Activated naive CD4-positive, alpha-beta T cell treated with Interleukin-2 at 50 U/mL for 16 hours (primary cell): ENCODE measurements around the gene ITIH3.

Source experiments
- DNase-seq: peaks from one replicate; pipeline ENCODE4 v3.0.0-alpha.2; 2020

ITIH3 gene

DNA sequence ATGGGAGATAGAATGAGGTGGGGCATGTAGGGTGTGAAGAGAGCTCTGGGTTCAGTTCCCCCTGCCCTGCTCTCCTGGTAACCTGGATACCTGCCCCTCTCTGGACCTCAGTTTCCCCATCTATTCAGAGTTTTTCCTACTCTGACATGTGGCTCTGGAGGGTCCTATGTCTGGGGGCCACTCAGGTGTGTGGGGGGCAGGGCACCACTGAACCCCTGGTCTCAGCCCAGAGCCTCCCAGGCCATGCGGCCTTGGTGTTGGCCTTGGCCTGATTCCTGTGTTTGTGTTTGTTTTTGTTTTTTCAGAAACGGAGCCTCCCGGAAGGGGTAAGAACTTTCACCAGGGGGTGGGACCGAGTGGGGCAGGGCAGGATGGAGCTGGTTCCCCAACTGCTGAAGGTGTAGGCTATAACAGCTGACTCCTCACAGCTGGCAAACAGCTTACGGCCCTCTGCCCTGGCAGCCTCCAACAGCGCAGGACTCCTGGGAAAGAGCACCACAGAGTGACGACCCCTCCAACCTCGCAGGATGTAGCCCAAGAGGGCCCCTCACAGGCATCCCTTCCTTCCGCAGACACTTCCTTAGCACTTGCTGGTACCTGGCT, 803 bp downstream of the ITIH3 start:
- DNase-seq = no peak

DNA sequence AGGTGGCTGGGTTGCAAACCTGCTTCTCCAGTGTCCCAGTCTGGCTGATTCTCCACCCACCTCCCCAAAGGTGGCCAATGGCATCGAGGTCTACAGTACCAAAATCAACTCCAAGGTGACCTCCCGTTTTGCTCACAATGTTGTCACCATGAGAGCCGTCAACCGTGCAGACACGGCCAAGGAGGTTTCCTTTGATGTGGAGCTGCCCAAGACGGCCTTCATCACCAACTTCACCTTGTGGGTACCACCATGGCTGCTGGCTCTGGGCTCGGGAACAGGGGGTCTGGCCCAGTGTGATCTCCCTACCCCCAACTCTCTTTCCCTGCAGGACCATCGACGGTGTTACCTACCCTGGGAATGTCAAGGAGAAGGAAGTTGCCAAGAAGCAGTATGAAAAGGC, 1.8 kb downstream of the ITIH3 start:
- DNase-seq = no peak

DNA sequence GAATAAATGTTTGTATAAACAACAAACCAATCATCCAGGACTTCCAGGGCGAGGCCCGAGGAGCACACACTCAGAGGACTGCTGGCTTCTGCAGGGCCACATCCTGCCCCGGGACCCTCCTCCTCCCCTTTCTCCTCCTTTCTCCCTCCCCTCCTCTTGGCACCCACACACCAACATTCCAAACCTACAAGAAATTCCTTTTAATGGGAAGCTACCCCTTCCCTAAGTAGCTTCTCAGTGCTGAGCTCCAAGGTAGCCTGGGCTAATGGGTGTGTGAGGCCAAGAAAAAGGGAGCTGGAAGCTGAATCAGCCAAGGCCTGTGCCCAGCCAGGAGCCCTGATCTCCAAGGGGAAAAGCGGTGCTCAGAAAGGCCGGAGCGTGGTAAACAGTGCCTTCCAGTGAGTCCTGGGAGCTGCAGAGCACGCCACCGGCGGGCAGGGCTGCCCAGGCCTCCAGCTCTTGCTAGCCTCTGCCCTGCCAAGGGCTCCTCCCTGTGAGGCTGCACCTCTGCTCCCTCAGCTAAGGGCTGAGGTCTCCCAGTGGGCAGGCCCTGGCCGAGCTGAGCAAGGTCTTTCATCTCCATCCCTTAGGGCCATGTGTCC, 3.9 kb downstream of the ITIH3 start:
- DNase-seq = no peak

DNA sequence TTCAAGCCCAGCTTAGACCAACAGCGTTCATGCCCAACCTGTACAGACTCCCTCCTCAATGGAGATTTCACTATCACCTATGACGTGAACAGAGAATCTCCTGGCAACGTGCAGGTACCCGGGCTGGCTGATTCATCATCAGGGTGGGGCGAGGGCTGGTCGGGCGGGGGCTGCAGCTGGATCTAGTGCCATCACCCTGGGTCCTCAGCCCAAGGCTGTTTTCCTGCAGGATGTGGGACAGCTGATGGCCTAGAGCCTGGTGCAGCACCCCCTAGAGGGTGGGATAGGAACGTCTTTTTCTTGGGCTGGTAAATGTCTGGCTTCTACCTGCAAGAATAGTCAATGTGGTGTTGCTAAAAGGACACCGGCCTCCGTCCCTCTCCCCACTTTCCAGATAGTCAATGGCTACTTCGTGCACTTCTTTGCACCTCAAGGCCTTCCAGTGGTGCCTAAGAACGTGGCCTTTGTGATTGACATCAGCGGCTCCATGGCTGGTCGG, 4.4 kb downstream of the ITIH3 start:
- DNase-seq = no peak

DNA sequence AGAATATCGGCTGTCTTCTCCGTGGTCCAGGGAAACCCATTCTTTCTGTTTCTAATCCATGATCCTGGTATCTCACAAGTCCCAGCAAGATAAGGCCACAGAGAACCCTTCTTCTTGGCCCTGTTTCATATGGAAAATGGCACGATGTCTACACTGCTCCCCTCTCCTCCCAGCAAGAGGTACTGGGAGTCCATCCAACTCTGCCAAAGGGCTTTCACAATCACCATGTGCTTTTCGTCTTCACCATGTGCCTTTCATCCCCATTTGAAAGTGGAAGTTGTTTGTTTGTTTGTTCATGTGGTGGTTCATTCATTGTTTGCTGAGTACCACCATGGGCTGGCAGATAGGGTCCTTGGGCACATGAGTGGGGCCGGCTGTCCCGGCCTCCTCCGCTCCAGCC, 5.5 kb downstream of the ITIH3 start:
- DNase-seq = no peak

DNA sequence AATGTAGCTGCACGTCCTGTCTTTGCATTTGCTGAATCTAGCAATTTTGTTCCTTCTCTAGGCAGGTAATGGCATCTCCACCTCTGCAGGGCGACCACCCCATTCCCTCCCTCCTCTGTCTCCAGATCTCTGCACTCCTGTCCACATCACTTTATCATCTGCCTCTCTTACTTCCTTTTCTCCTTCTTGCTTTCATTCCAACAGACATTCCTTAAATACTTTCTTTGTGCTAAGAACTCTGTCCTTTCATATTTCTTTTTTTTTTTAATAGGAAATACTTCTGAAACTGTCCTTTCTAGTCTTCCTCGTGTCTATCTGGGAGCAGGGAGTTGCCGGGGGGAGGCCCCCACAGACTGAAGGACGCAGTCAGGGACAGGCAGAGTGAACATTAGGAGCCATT, 7.2 kb downstream of the ITIH3 start:
- no peak for DNase-seq

DNA sequence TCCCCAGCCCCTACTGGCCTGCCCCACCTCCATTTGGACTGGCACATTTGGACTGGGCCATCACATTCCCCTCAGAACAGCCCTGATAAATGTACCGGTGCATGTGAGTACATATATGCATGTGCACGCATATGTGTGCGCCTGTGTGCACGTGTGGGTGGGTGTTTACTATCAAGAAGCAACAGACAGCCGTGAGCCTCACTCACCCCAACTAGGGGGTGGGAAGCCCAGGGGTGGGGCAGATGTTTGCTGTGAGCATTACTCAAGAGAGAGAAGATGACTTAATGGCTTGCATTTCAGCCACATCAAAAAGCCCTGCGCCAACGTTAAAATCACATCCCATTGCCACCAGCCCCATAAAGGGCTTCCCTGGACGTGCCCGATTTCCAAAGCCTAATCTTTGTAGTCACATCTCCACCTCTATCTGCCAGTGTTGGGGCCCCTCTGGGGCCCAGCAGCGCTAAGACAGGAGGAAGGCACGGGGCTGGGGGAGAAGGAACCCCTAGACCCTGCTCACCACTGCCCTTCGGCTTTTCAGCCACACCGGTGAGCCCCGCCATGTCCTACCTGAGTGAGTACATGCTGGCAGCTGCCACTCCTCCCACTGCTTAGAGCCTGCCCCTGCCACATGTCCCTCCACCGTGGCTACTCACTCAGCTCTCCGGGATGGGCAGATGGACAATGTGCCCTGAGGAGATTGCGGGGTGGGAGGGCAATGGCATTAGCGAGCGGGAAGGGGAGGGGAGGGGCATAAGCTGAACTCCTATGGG, 10.9 kb downstream of the ITIH3 start:
- no peak for DNase-seq

DNA sequence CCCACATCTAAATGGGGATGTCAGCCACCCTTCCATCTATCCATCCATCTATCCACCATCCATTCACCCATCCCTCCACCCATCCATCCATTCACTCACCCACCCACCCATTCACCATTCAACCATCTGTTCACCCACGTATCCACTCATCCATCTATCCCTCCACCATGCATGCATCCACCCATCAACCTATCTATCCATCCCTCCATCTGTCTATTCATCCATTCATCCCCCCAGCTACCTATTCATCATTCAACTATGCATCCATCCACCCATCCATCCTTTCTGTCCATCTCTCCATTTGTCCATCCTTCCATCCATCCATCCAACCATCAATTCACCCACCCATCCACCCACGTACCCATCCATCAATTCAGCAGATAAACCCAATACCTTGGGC, 14.6 kb downstream of the ITIH3 start:
- DNase-seq = no peak

DNA sequence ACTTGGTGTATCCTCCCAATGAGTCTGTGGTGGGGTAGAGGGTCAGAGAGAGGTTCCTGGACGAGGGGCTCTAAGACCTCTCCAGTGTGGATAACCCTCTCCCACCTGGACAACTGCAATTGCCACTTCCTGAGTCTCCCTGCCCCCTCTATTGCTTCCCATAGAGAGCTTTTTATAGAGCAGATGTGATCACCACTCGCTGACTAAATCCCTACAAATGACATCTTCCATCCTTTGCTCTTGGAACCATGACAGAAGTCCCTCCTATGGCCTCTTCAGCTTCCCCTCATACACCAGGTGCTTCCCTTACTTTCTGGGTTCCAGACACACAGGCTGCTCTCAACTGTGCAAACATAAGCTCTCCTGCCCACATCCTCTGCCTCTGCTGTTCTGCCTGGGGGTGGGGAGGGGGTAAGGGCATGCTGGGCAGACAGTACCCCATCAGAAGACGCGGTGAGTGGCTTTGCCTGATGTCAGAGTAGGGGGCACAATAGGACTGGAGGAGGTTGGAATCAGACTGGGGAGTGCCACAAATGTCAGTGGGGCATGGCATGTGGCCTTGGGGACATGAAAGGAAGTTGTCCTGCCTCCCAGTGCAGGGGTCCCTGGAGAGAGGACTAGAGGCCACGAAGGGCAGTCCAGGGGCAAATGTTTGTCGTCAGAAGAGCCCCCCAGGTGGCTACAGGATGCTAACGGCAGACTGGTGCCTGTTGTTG, 15.2 kb downstream of the ITIH3 start:
- no peak for DNase-seq

DNA sequence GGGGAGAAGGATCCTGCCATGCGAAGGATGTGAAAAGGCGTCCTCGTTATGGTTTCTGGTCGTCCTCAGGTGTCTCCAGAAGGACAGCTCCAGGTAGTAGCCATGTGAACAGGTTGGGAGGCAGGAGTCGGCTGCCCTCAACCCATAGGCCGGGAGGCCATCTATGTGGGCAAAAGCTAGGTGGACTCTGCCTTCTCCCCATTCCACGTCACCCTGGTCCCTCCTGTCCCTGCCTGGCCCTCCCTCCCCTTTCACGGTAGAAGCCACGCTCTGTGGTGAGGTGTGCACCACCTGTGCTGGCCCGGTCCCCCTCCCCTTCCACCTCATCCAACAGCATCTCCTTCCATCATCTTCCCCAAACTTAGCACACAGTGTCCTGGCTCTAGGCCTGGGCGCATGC, 16.3 kb downstream of the ITIH3 start:
- no peak for DNase-seq

DNA sequence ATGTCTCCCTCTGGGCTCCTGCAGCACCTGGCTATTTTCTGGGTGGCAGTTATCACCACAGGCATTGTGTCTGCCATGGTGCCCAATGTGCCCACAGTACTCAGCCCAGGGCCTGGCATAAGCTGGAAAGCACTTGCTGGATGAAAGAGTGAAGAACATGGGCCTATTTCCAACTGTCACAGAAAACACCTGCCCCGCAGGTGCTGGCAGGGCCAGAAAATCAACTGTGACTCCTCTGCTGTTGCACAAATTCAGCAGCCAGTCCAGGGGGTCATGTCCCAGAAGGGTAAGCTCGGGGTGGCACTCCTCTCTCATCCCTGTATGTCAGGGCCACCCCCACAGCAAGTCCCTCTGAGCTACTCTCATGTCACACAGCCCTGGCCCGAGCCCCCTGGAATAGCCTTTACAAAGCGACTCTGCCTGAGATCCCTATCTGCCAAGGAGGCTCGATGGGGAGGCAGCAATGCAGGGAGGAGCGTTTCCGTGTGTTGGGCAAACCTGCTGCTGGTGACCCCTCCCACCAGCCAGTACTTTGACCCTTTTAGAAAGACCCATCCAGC, 16.9 kb downstream of the ITIH3 start:
- DNase-seq = no peak

DNA sequence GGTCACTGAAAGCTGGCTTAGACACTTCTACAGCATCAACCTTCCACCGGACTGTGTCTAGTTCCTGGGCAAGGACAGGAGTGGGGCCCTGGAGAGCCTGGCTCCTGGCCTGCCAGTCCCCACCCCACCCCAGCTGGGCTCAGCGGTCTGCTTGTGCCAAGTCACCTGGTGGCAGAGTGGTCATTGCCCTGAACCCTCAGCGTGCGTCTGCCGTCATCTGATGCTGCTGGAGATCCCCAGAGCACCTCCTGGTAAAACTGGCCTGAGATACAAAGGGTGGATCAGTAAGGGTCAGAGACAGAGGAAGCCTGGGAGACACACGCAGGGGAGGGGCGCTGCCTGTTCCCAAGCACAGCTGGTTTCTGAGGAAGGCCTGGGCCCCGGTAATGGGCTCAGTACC, 19.2 kb downstream of the ITIH3 start:
- no peak for DNase-seq

DNA sequence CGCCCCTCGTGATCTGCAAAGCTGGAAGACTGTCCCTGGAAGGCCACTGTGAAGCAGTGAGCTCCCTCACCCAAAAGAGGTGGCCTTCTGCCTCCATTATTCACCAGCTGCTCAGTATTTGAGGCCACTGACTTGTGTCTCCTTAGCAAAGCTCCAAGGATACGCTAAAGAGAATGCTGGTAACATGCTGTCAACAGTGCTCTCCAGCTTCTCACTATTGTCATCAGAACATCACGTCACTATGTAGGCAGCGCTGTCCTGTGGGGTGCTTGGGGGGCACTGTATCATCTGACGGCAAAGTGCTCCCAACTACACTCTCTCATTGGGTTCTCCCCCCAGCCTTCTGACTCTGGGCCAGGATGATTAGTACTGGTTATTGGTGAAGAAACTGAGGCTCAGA, 21.6 kb downstream of the ITIH3 start:
- no peak for DNase-seq

DNA sequence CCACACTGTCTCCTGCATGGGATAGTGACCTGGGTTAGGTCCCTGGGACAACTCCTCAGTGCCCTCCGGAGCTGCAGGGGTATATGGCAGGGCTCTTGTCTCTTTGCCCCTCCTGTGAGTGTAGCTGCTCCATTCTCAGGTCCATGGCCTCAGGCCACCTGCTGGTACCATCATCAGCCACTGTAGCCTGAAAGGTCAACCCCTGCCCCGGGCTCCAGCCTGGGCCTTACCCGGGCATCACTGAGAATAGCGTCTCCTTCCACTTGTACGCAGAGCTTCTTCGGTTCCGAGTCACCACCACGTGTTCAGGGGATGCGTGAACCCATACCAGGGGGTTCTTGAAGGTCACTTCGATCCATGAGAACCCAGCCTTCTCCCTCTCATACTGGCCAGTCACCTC, 22.1 kb downstream of the ITIH3 start:
- DNase-seq = no peak

DNA sequence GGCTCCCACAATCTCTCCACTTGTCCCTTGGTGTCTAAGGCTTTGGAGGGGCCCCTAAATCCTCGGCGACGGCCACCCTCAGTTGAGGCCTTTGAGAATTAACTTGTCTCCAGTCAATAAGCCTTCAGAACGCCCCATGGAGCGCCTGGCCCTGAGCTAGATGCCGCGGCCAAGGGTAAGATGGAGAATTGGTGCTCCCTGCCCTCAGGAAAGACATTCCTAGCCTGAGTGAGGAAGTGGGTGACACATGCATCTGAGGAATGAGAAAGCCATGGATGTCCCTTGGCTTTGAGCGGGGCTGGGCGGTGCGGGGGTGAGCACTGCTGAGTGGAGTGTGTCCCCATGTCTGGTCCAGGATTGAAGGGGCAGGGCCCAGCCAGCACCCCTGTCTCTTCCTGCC, 22.6 kb downstream of the ITIH3 start:
- no peak for DNase-seq

DNA sequence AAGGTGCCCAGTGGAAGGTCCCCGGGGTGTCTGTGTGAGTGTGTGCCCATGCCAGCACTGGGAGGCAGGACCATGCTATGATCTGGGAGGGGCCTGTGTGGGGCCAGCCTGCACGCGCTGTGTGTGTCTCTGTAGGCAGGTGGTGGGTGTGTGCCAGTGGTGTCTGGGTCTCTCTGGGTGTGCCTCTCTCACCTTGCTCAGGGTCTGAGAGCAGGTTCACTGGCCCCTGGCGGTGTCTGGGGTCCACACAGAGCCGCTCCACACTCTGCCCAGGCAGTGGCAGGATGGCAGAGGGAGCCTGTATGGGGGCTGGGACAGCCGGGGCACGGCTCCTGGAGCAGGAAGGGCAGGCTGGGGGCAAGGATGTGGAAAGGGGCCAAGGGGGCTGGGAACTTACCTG, 23.3 kb downstream of the ITIH3 start:
- no peak for DNase-seq

DNA sequence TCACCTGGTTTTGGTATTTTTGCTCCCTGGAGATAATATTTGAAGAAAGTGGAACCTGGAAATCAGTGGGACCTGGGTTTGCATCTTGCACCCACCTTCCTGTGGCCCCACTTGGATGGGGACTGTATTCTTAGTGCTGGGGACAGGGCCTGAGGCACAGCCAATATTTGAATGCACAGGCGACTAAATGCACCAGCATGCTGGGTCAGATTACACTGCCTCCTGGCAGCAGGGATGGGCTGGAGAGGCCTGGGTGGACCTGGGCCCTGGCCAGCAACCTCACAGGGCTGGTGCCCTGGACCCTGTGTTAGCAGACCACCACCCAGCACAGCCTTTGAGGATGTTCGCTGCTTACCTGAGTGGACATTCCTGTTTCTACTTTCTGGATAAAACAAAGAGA, 25.3 kb downstream of the ITIH3 start:
- no peak for DNase-seq

DNA sequence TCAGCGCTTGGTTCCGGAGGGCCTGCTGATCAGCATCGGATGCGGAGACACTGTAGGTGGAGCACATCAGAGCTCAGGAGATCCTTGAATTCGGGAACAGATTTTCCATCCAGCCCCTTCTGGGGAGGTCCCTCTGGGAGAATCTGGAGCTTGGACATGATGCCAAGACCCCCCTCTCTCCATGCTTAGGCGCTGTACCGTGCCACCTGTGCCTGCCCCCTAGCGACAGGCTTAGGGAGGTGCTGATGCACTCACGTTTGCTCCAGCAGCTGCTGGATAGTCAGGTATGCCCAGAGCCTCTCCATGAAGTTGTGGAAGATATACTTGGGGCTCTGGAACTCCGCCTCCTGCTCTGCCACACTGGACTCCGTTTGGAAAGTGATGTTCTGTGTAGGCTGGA, 26.1 kb downstream of the ITIH3 start:
- peak; percentile 11 for DNase-seq

DNA sequence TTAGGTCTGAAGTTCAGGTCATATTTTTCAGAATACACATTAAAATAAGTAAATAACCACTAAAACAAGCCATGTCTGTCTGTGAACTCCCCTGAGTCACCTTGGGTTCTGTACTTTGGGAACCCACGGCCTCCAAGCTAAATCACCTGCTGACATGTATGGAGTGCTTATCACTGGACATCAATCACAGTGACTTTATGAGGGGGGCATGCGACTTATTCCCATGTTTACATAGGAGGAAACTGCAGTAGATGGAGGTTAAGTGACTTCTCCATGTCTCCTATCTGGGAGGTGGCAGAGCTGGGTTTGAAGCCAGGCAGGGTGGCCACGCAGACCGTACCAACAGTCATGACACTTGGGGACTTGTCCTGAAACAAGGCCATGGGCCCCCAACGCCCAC, 27.8 kb downstream of the ITIH3 start:
- DNase-seq = no peak

DNA sequence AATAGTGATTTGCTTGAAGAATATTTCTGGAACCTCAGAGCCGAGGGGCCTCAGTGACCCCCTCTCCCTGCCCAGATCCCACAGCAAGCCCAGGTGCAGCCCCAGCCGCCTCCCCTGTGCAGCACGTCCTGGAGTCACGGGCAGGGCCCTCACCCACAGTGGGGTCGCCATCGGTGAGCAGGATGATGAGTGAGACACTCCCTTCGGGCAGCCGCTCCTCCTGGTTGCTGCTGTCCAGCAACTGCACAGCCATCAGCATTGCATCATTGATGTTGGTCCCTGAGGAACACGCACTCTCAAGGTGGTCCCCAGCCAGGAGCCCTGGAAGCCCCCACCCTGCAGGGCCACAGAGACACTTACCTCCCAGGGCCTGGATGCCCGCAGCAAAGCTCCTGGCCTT, 29.4 kb downstream of the ITIH3 start:
- DNase-seq = no peak

DNA sequence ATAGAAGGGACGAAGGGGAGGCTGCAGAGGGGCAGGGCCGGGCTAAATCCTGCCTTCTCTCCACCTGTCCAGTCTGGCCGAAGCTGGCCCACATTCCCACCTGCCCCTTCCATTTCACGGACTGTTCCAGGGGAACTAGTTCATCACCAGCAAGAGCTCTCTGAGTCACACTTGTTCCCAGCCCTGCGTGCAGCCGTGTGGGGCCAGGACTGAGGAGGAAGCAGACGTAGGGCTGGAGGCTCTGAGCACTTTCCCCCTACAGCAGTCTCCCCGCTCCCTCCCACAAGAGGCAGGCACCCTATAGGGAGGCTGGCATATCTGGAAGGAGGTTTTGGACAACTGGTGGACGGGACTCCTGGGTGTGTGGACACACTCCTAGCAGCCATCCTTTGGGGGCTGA, 32.8 kb downstream of the ITIH3 start:
- DNase-seq = no peak

DNA sequence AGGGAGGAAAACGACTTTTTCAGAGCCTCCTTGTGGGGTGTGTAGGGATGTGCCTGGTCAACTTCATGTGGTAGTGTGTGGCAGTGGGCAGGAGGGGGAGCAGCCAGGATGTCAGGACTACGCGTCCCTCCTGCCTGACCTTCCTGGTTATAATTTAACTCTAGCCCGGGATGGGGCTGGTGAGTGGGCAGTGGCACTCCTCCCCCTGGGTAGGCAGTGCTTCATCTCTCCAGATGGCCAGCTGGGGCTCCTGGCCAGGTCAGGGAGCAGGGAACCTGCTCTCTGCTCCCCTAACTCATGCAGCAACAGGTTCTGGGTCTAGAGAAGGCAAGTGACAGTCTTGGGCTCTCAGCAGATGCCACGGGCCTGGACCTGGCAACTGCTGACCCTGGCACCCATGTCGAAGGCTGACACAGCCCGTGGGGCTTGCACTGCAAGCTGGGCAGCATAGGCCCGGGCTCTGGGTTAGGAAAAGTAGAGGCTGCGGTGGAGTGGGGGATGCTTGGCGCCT, 33.3 kb downstream of the ITIH3 start:
- DNase-seq = no peak

DNA sequence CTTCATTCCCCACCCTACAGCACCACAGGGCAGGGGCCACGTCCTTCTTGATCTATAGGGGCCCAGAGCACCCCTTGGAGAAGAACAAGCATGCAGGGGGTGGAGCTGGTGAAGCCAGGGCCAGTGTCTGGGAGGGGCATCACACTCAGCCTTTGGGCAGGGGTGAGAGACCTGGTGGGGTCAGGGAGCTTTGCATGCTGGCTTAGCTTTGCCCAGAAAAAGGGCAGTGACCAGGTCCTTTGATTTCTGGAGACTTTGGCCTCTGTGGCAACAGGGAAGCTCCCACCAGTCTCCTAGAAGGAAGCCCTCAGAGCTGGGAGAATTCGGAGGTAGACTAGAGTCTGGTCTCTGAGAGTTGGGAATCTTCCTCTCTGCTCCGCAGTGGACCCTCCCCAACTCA, 34.9 kb downstream of the ITIH3 start:
- DNase-seq = no peak
